GDM1 (cell line): ENCODE data around the gene FLT1.
A peak's percentile ranks its signal among the peaks of the same experiment; 100 is the strongest.

Experiments
- DNase-seq: peaks from one replicate; lab custom pipeline; 2025; lab: John Stamatoyannopoulos, UW

FLT1 gene

GRCh38 chr13:28528848-28529247 lies 33.9 kb upstream of the FLT1 start:
- DNase-seq, result no peak

- DNase-seq, result no peak
These were observed 33.5 kb upstream of the FLT1 start for GRCh38 chr13:28528388-28528787.

GRCh38 chr13:28527629-28528028 lies 32.7 kb upstream of the FLT1 start:
- peak; percentile 66 for DNase-seq

GRCh38 chr13:28526876-28527275 lies 31.9 kb upstream of the FLT1 start:
- DNase-seq, result no peak

- DNase-seq, result no peak
These were observed 27.9 kb upstream of the FLT1 start for GRCh38 chr13:28522871-28523270.

GRCh38 chr13:28513745-28514144 lies 18.8 kb upstream of the FLT1 start:
- DNase-seq, result no peak

- no peak for DNase-seq
These were observed 15.6 kb upstream of the FLT1 start for GRCh38 chr13:28510542-28510941.

GRCh38 chr13:28510066-28510465 lies 15.1 kb upstream of the FLT1 start:
- no peak for DNase-seq

- DNase-seq, result peak; percentile 59
These were observed 10.7 kb upstream of the FLT1 start for GRCh38 chr13:28505543-28506135.

GRCh38 chr13:28503182-28503967 lies 8.4 kb upstream of the FLT1 start:
- DNase-seq, result no peak

- DNase-seq, result no peak
These were observed 6.6 kb upstream of the FLT1 start for GRCh38 chr13:28501547-28501946.

- no peak for DNase-seq
These were observed 4.7 kb upstream of the FLT1 start for GRCh38 chr13:28499609-28500008.

- no peak for DNase-seq
These were observed 3.7 kb upstream of the FLT1 start for GRCh38 chr13:28498481-28499115.

- no peak for DNase-seq
These were observed 2.4 kb upstream of the FLT1 start for GRCh38 chr13:28497143-28497876.

GRCh38 chr13:28496188-28496564 lies 1.2 kb upstream of the FLT1 start:
- no peak for DNase-seq

- DNase-seq, result no peak
These were observed 735 bp upstream of the FLT1 start for GRCh38 chr13:28495538-28496187.

- no peak for DNase-seq
These were observed 487 bp downstream of the FLT1 start for GRCh38 chr13:28494504-28494777.

- no peak for DNase-seq
These were observed 1.0 kb downstream of the FLT1 start for GRCh38 chr13:28493740-28494503.

GRCh38 chr13:28492569-28493367 lies 2.2 kb downstream of the FLT1 start:
- no peak for DNase-seq

GRCh38 chr13:28490061-28490460 lies 4.9 kb downstream of the FLT1 start:
- DNase-seq, result no peak

GRCh38 chr13:28489524-28489931 lies 5.4 kb downstream of the FLT1 start:
- no peak for DNase-seq
